HepG2 (cell line): ENCODE measurements around the gene CES2. TPM values are rescaled to one million over a fixed set of nuclear protein-coding genes. Genes with fewer than 3 reads are reported as not detected.

Source experiments
- ATAD3A ChIP-seq: sonication (generic); formaldehyde crosslinking; IDR thresholded peaks from 2 replicates; pipeline ENCODE4 v1.4.0; 2020; ENCODE audit warnings: missing genetic modification reagents
- ATF5 ChIP-seq: sonication (generic); formaldehyde crosslinking; IDR thresholded peaks from 2 replicates; pipeline ENCODE4 v1.4.0; 2020; ENCODE audit warnings: mild to moderate bottlenecking, low read depth, missing genetic modification reagents
- FIP1L1 ChIP-seq: fragments of 200-400 bp; formaldehyde crosslinking; IDR thresholded peaks from 2 replicates; pipeline ENCODE4 v1.6.1; 2018; ENCODE audit warnings: low read depth, mild to moderate bottlenecking, low read length, moderate library complexity, borderline replicate concordance; ENCODE audit not compliant: insufficient read depth
- JUND ChIP-seq: sonication (generic); formaldehyde crosslinking; IDR thresholded peaks from 2 replicates; pipeline ENCODE4 v1.8.0; 2022; ENCODE audit warnings: mild to moderate bottlenecking, missing genetic modification reagents
- MXD4 ChIP-seq: IDR thresholded peaks from 2 replicates; pipeline ENCODE4 v1.6.1; 2016; ENCODE audit warnings: mild to moderate bottlenecking, missing biosample characterization, missing genetic modification reagents
- NBN ChIP-seq: fragments of 450-650 bp; conservative IDR thresholded peaks from 2 replicates; pipeline ENCODE4 v1.6.1; 2017
- PLSCR1 ChIP-seq: sonication (generic); formaldehyde crosslinking; IDR thresholded peaks from 2 replicates; pipeline ENCODE4 v1.5.0; 2020; ENCODE audit warnings: missing genetic modification reagents, mild to moderate bottlenecking, borderline replicate concordance
- REPIN1 ChIP-seq: sonication (generic); formaldehyde crosslinking; IDR thresholded peaks from 2 replicates; pipeline ENCODE4 v1.8.0; 2022; ENCODE audit warnings: missing genetic modification reagents, low read depth, mild to moderate bottlenecking, borderline replicate concordance
- REXO4 ChIP-seq: sonication (generic); formaldehyde crosslinking; IDR thresholded peaks from 2 replicates; pipeline ENCODE4 v1.8.0; 2022; ENCODE audit warnings: missing genetic modification reagents, mild to moderate bottlenecking, borderline replicate concordance
- SAP130 ChIP-seq: IDR thresholded peaks from 2 replicates; pipeline ENCODE4 v1.6.1; 2016; ENCODE audit warnings: low read depth
- SIN3A ChIP-seq: IDR thresholded peaks from 2 replicates; pipeline ENCODE4 v1.6.1; 2011; ENCODE audit warnings: low read depth, mild to moderate bottlenecking, control low read depth, low read length, borderline replicate concordance
- STAT5B ChIP-seq: sonication (generic); formaldehyde crosslinking; IDR thresholded peaks from 2 replicates; pipeline ENCODE4 v1.4.0; 2020; ENCODE audit warnings: missing genetic modification reagents
- TP53 ChIP-seq: sonication (generic); formaldehyde crosslinking; conservative IDR thresholded peaks from 2 replicates; pipeline ENCODE4 v1.4.0; 2020; ENCODE audit warnings: missing genetic modification reagents
- ZBTB4 ChIP-seq: sonication (generic); formaldehyde crosslinking; IDR thresholded peaks from 2 replicates; pipeline ENCODE4 v1.4.0; 2020; ENCODE audit warnings: missing genetic modification reagents, mild to moderate bottlenecking, borderline replicate concordance
- ZNF142 ChIP-seq: sonication (generic); formaldehyde crosslinking; IDR thresholded peaks from 2 replicates; pipeline ENCODE4 v1.4.0; 2020; ENCODE audit warnings: missing genetic modification reagents
- ZNF160 ChIP-seq: sonication (generic); formaldehyde crosslinking; IDR thresholded peaks from 2 replicates; pipeline ENCODE4 v1.8.0; 2022; ENCODE audit warnings: mild to moderate bottlenecking, inconsistent platforms, missing genetic modification reagents
- ZNF431 ChIP-seq: sonication (generic); formaldehyde crosslinking; IDR thresholded peaks from 2 replicates; pipeline ENCODE4 v1.9.0; 2022; ENCODE audit warnings: missing genetic modification reagents, low read depth, mild to moderate bottlenecking, borderline replicate concordance
- polyA plus RNA-seq, 8 experiments: library from polyadenylated mRNA; depleted of rRNA in 3 of 8; stranded (reverse) in 7 of 8; unstranded in 1 of 8; fragments of >200 nt; fragmentation: Illumina TruSeq in 4 of 8; extraction: Trizol in 4 of 8; gene quantifications; 2 replicates each; pipeline versions ENCODE4 v1.2.1 to v1.2.3, GENCODE V29; 2011 to 2016; ENCODE audit warnings: low read depth in 4 of 8, missing spikeins in 1 of 8, mixed read lengths in 1 of 8; ENCODE audit not compliant: insufficient read depth in 1 of 8
- total RNA-seq, 5 experiments: library from RNA; depleted of rRNA; stranded (reverse); fragments of >200 nt; fragmentation: Illumina TruSeq; extraction: Trizol; gene quantifications; 2 replicates each; pipeline ENCODE4 v1.2.3, GENCODE V29; 2016; ENCODE audit warnings: low read depth in 1 of 5

Gene CES2
- total and polyA plus RNA-seq, 2 of the 13 experiments (the other 11 are each of a cell fraction or from before 2014, with no cell fraction given) = 50.6 to 63.8 TPM

- no peak for TF ChIP-seq ZBTB4 (CRISPR knock-in tag)
- no peak for TF ChIP-seq FIP1L1
- no peak for TF ChIP-seq ZNF142 (CRISPR knock-in tag)
- no peak for TF ChIP-seq JUND
- TF ChIP-seq REPIN1 (CRISPR knock-in tag) = peak; percentile 92; the same call in 1 of the 2 replicates
- 0 out of 2 replicates have a peak, but pooled peaks have one; percentile 82 for TF ChIP-seq ATF5 (CRISPR knock-in tag)
- peak; percentile 82 for TF ChIP-seq SAP130 (CRISPR knock-in tag)
- TF ChIP-seq SIN3A = no peak
- no peak for TF ChIP-seq STAT5B (CRISPR knock-in tag)
- no peak for TF ChIP-seq REXO4 (CRISPR knock-in tag)
- 0 out of 2 replicates have a peak, but pooled peaks have one; percentile 55 for TF ChIP-seq MXD4 (CRISPR knock-in tag)
- TF ChIP-seq TP53 (CRISPR knock-in tag) = no peak
- no peak for TF ChIP-seq ATAD3A (CRISPR knock-in tag)
- TF ChIP-seq ZNF160 (CRISPR knock-in tag) = no peak
- TF ChIP-seq PLSCR1 (CRISPR knock-in tag) = peak; percentile 63; the same call in 1 of the 2 replicates
- peak; percentile 69; the same call in 1 of the 2 replicates for TF ChIP-seq ZNF431
- TF ChIP-seq NBN = no peak
These were observed 42.2 kb downstream of the CES2 start (continued) for GRCh38 chr16:66977341-66978113.
